HepG2 (cell line): ENCODE data around the gene TRPC6. TPM values are rescaled to one million over a fixed set of nuclear protein-coding genes. Genes with fewer than 3 reads are reported as not detected.

Experiments
- ATAC-seq: fragments of 200-7000 bp; cut with Tn5 transposase; 3 replicates; pipeline ENCODE4 v1.9.1; 2020; ENCODE audit warnings: mild to moderate bottlenecking, moderate library complexity
- BruUV-seq: library from RNA; stranded (reverse); fragments of 400-500 nt; replicated peaks from 2 replicates; lab custom pipeline; 2021; lab: Mats Ljungman, UMichigan
- CTCF ChIA-PET: fragments of 300-600 bp; formaldehyde crosslinking; extraction: SDS; loops from one replicate; lab custom pipeline; 2021; ENCODE audit warnings: low total read pairs, inconsistent platforms, low intra/inter-chr PET ratio; lab: Yijun Ruan, JAX
- POLR2A ChIA-PET: fragments of 350-600 bp; sonication (Branson Sonifier 250); formaldehyde crosslinking; loops from one replicate; lab custom pipeline; 2020; ENCODE audit warnings: antibody characterized with exemption, inconsistent platforms; lab: Yijun Ruan, JAX
- DNase-seq: peaks from one replicate; pipeline ENCODE4 v3.0.0-alpha.2; 2015; ENCODE audit warnings: low spot score
- FAIRE-seq: peaks from 3 replicates; lab custom pipeline; 2011; peaks lifted over from hg19 to GRCh38; lab: Jason Lieb, UNC
- H2AFZ ChIP-seq: one replicate; pipeline ENCODE4 v1.6.1; 2011; ENCODE audit warnings: low read length, inconsistent platforms
- H3K27ac ChIP-seq: fragments of 300-600 bp; 3 replicates; pipeline ENCODE4 v1.8.0; 2011; ENCODE audit warnings: mixed run types, mild to moderate bottlenecking, mixed read lengths, low read length, inconsistent platforms; ENCODE audit not compliant: insufficient read depth; ENCODE audit errors: extremely low read length
- H3K27me3 ChIP-seq, 2 experiments: fragments of 200-600 bp in 1 of 2; 2 replicates in 1 of 2; 3 replicates in 1 of 2; pipeline versions ENCODE4 v1.6.0 to v1.8.0; 2011; ENCODE audit warnings: low read length in 2 of 2, mild to moderate bottlenecking in 2 of 2, moderate library complexity in 2 of 2, inconsistent platforms in 1 of 2; ENCODE audit not compliant: insufficient read depth in 2 of 2, control insufficient read depth in 1 of 2
- H3K36me3 ChIP-seq, 2 experiments: fragments of 200-600 bp in 1 of 2; replicated peaks in 1 of 2; 2 replicates in 1 of 2; 3 replicates in 1 of 2; pipeline versions ENCODE4 v1.5.1 to v1.8.0; 2011; ENCODE audit warnings: low read length in 2 of 2, inconsistent platforms in 1 of 2; ENCODE audit not compliant: insufficient read depth in 2 of 2, control insufficient read depth in 1 of 2
- H3K4me1 ChIP-seq: 2 replicates; pipeline ENCODE4 v1.5.1; 2012; ENCODE audit warnings: low read length, inconsistent platforms; ENCODE audit not compliant: insufficient read depth
- H3K4me2 ChIP-seq: 2 replicates; pipeline ENCODE4 v1.6.0; 2011; ENCODE audit warnings: low read depth, low read length, inconsistent platforms
- H3K4me3 ChIP-seq, 3 experiments: fragments of 200-600 bp in 1 of 3; sonication (generic), shearing (Covaris generic) in 1 of 3; replicated peaks in 1 of 3; 2 replicates each; pipeline ENCODE4 v1.5.1; 2011 to 2016; ENCODE audit warnings: low read length in 3 of 3, inconsistent platforms in 2 of 3, low read depth in 2 of 3, mild to moderate bottlenecking in 2 of 3, control low read depth in 1 of 3, mixed read lengths in 1 of 3; ENCODE audit not compliant: insufficient read depth in 1 of 3
- H3K79me2 ChIP-seq: one replicate; pipeline ENCODE4 v1.6.1; 2011; ENCODE audit warnings: low read length, inconsistent platforms; ENCODE audit not compliant: insufficient read depth
- H3K9ac ChIP-seq: 2 replicates; pipeline ENCODE4 v1.6.0; 2011; ENCODE audit warnings: mild to moderate bottlenecking, low read depth, low read length, inconsistent platforms; ENCODE audit not compliant: insufficient read depth
- H3K9me3 ChIP-seq: 2 replicates; pipeline ENCODE4 v1.5.1; 2012; ENCODE audit warnings: mild to moderate bottlenecking, low read length
- H4K20me1 ChIP-seq: 2 replicates; pipeline ENCODE4 v1.6.0; 2011; ENCODE audit warnings: inconsistent platforms, mild to moderate bottlenecking, low read length, moderate library complexity; ENCODE audit not compliant: insufficient read depth
- BATF2 ChIP-seq: sonication (generic); formaldehyde crosslinking; IDR thresholded peaks from 2 replicates; pipeline ENCODE4 v1.8.0; 2022; ENCODE audit warnings: mild to moderate bottlenecking, missing genetic modification reagents, moderate library complexity
- DZIP1 ChIP-seq: sonication (generic); formaldehyde crosslinking; IDR thresholded peaks from 2 replicates; pipeline ENCODE4 v1.5.0; 2020; ENCODE audit warnings: mild to moderate bottlenecking, missing genetic modification reagents
- ESRRA ChIP-seq: sonication (generic); formaldehyde crosslinking; IDR thresholded peaks from 2 replicates; pipeline ENCODE4 v1.5.1; 2020; ENCODE audit warnings: mild to moderate bottlenecking, low read depth, missing genetic modification reagents
- HMGA1 ChIP-seq: sonication (generic); formaldehyde crosslinking; conservative IDR thresholded peaks from 2 replicates; pipeline ENCODE4 v1.4.0; 2020; ENCODE audit warnings: missing genetic modification reagents
- JARID2 ChIP-seq: sonication (generic); formaldehyde crosslinking; IDR thresholded peaks from 2 replicates; pipeline ENCODE4 v1.8.1; 2023; ENCODE audit warnings: missing genetic modification reagents, inconsistent platforms; ENCODE audit not compliant: insufficient replicate concordance
- TBX2 ChIP-seq: sonication (generic); formaldehyde crosslinking; IDR thresholded peaks from 2 replicates; pipeline ENCODE4 v1.5.0; 2020; ENCODE audit warnings: missing genetic modification reagents, mild to moderate bottlenecking, borderline replicate concordance
- ZBTB21 ChIP-seq: sonication (generic); formaldehyde crosslinking; IDR thresholded peaks from 2 replicates; pipeline ENCODE4 v1.4.0; 2020; ENCODE audit warnings: missing genetic modification reagents
- ZNF121 ChIP-seq: sonication (generic); formaldehyde crosslinking; IDR thresholded peaks from 2 replicates; pipeline ENCODE4 v1.5.0; 2020; ENCODE audit warnings: mild to moderate bottlenecking, missing genetic modification reagents
- ZNF234 ChIP-seq: sonication (generic); formaldehyde crosslinking; conservative IDR thresholded peaks from 2 replicates; pipeline ENCODE4 v1.5.1; 2020; ENCODE audit warnings: mild to moderate bottlenecking, missing genetic modification reagents
- ZNF326 ChIP-seq: sonication (generic); formaldehyde crosslinking; IDR thresholded peaks from 2 replicates; pipeline ENCODE4 v1.4.0; 2020; ENCODE audit warnings: missing genetic modification reagents, borderline replicate concordance
- ZSCAN12 ChIP-seq: sonication (generic); formaldehyde crosslinking; IDR thresholded peaks from 2 replicates; pipeline ENCODE4 v1.9.0; 2021; ENCODE audit warnings: mild to moderate bottlenecking, missing genetic modification reagents
- in situ Hi-C: cut with HindIII; loops from 2 replicates; pipeline ENCODE4 v1.10.0; 2017; ENCODE audit warnings: low pct_unique_long_range_greater_than_20kb; ENCODE audit not compliant: extremely low pct_ligation_motif_present
- intact Hi-C: fragments of 100-400 bp; cut with micrococcal nuclease; formaldehyde crosslinking; loops from one replicate; pipeline ENCODE4 v1.10.0; 2022; ENCODE audit not compliant: unreplicated experiment
- polyA plus RNA-seq, 8 experiments: library from polyadenylated mRNA; depleted of rRNA in 3 of 8; stranded (reverse) in 7 of 8; unstranded in 1 of 8; fragments of >200 nt; fragmentation: Illumina TruSeq in 4 of 8; extraction: Trizol in 4 of 8; gene quantifications; 2 replicates each; pipeline versions ENCODE4 v1.2.1 to v1.2.3, GENCODE V29; 2011 to 2016; ENCODE audit warnings: low read depth in 4 of 8, missing spikeins in 1 of 8, mixed read lengths in 1 of 8; ENCODE audit not compliant: insufficient read depth in 1 of 8
- total RNA-seq, 5 experiments: library from RNA; depleted of rRNA; stranded (reverse); fragments of >200 nt; fragmentation: Illumina TruSeq; extraction: Trizol; gene quantifications; 2 replicates each; pipeline ENCODE4 v1.2.3, GENCODE V29; 2016; ENCODE audit warnings: low read depth in 1 of 5

Gene TRPC6
- total and polyA plus RNA-seq, 2 of the 13 experiments (the other 11 are each of a cell fraction or from before 2014, with no cell fraction given) = not detected

DNA sequence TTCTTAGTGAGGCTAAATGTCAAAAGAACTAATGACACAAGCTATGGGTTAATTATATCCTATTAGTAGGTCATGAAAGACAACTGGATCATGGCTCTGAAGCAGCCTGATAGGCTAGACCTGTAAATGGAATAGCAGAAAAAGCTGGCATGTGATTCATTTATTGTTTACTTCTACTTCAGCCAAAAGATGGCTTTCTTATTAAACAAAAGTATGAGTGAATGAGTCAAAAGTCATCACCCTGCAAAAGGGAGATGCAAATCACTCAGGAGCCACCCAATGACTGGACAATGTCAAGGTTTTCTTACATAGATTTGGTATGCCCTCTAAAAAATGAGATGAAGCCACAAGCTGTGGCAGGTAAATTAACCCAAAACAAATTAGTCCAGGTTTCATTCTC, 138.0 kb downstream of the TRPC6 start:
- intact Hi-C loops = no loop called here
- POLR2A ChIA-PET = no interaction called here
- no peak overlapping the region for H3K27ac ChIP-seq
- H3K27me3 ChIP-seq = no peaks in the 10 kb centered on the region
- H3K4me1 ChIP-seq = no peaks in the 10 kb centered on the region
- H3K4me2 ChIP-seq = no peak overlapping the region
- H3K36me3 ChIP-seq = no peaks in the 10 kb centered on the region
- no peak overlapping the region for H3K4me3 ChIP-seq
- H2AFZ ChIP-seq = no peak overlapping the region
- TF ChIP-seq ESRRA (CRISPR knock-in tag) (no peak), ZNF121 (CRISPR knock-in tag) (no peak), ZNF234 (no peak), ZNF326 (no peak), TBX2 (CRISPR knock-in tag) (no peak), HMGA1 (CRISPR knock-in tag) (no peak), ZBTB21 (CRISPR knock-in tag) (no peak), ZSCAN12 (no peak), DZIP1 (CRISPR knock-in tag) (no peak), BATF2 (no peak), JARID2 (CRISPR knock-in tag) (no peak)
- ATAC-seq = no peak
- in situ Hi-C loops = loop anchor here (25.0 kb wide), 1 partner anchor 567 kb away; no protein-coding TSS in a partner anchor
- BruUV-seq = no TSS peak
- DNase-seq = no peak
- CTCF ChIA-PET = no interaction called here
- H3K79me2 ChIP-seq = no peaks in the 10 kb centered on the region
- FAIRE-seq = no peak
- no peaks in the 10 kb centered on the region for H3K9me3 ChIP-seq
- no peak overlapping the region for H3K9ac ChIP-seq
- H4K20me1 ChIP-seq = no peaks in the 10 kb centered on the region
